ENCODE measurements around the gene SLC38A2. TPM values are rescaled to one million over a fixed set of nuclear protein-coding genes. Genes with fewer than 3 reads are reported as not detected.
A peak's percentile ranks its signal among the peaks of the same experiment; 100 is the strongest.

The SLC38A2 gene
- total RNA-seq, 1 donor from 2014 or later: 262 TPM

GRCh38 chr12:46374310-46374709, 1.7 kb upstream of the SLC38A2 start:
- DNase-seq: no peak
- H3K27me3 Mint-ChIP-seq (ENCODE audit: unreplicated experiment): peaks cover 15% of the 10 kb centered on the region
- H3K9me3 Mint-ChIP-seq (ENCODE audit: unreplicated experiment): peaks cover 19% of the 10 kb centered on the region
- H3K4me1 Mint-ChIP-seq (ENCODE audit: low read depth, unreplicated experiment): peaks cover 13% of the 10 kb centered on the region
- peak overlapping the region; percentile 96 for H3K27ac Mint-ChIP-seq (ENCODE audit: unreplicated experiment)
- no peak for TF ChIP-seq CTCF (IDR thresholded peaks at IDR 0.05; ENCODE audit: partially characterized antibody, unreplicated experiment)
- peaks cover 5% of the 10 kb centered on the region for H3K36me3 Mint-ChIP-seq (ENCODE audit: unreplicated experiment)
- H3K4me3 Mint-ChIP-seq (ENCODE audit: unreplicated experiment): peak overlapping the region; percentile 96

DNA sequence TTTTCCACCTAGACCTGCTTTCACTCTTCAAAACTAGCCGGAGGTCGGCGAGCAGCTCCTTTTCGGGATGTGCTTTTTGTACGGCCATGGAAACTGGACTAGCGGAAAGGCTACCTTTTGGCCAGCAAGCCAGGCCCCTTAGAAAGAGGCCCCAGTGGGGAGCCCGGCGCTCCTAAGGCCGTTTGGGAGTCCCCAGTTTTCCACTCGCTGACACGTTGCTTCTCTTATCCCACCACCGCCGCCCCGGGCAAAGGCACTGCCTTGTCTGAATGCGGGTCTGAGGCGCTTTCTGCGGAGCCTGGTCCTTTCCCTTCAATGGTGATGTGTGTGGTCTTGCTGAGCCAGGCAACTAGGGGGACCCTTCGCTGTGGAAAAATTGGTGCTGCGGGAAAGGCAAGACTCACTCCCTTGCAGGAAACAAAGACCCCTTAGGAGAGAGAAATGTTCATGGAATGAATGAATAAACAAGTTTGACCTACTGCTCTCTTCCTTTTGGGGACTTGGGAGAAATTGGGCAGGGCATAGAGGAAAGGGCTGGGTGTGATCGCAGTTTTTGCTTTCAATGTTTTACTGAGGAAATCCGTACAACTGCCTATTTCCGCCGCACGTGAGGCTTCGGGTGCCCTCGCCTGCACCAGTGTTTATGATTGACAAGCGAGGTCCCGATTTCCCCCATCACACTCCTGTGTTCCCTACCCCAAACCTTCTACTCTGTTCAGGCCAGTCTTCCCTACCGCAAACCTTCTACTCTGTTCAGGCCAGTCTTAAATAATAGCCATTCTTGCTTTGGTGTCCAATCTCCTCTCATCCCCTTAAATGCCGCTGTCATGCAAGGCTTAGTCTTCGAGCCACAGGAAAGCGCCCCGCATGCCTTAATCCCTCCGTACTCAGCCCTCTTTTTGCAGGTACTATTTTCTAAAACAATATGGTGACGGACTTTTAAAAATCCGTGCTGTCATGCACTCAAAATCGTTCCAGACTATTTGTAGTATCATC, 1.0 kb upstream of the SLC38A2 start:
- Mint-ChIP-seq H3K27me3 (ENCODE audit: unreplicated experiment) (peaks cover 15% of the 10 kb centered on the region), H3K36me3 (ENCODE audit: unreplicated experiment) (peaks cover 5% of the 10 kb centered on the region), H3K4me3 (ENCODE audit: unreplicated experiment) (peak overlapping the region; percentile 96), H3K4me1 (ENCODE audit: low read depth, unreplicated experiment) (peaks cover 13% of the 10 kb centered on the region), H3K27ac (ENCODE audit: unreplicated experiment) (peak overlapping the region; percentile 96), H3K9me3 (ENCODE audit: unreplicated experiment) (peaks cover 19% of the 10 kb centered on the region)
- DNase-seq: peak; percentile 75
- TF ChIP-seq CTCF (IDR thresholded peaks at IDR 0.05; ENCODE audit: partially characterized antibody, unreplicated experiment): no peak

DNA sequence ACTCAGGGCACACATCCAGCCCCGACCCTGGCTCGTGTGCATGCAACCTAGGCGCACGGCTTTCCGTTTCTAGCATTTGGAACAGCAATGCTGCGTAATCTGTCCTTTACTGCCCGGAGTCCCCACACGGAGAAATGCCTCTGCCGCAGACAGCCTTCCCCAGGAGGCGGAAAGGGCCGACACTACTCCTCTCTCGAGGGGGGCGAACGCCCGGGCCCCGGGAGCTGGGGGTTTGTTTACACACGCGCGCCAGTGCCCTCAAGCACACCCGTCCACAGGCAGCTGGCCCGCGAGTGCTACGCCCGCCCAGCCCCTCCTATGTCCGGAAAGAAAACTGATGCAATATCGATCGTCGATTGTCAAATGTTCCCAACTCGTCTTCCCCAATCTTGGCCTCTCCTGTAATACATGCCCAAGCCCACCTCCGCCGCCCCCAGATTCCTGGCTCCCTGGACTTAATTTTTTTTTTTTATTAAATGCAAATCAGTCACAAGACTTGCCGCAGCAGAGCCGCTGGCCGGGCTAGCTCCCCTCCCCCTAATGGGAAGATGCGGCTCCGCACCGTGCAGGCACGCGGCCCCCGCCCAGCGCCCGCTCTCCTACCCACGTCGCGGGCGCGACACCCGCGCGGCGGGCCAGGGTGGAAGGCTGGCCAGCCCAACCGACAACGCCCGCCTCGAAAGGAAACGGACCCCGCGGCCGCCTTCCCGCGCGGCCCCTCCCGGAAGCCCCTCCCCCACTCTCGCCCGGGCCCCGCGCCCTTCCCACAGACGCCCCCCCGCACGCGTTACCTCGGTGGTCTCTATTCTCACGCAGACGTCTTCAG, 642 bp downstream of the SLC38A2 start:
- Mint-ChIP-seq H3K36me3 (ENCODE audit: unreplicated experiment) (peaks cover 5% of the 10 kb centered on the region), H3K4me3 (ENCODE audit: unreplicated experiment) (peak overlapping the region; percentile 97), H3K27me3 (ENCODE audit: unreplicated experiment) (peaks cover 15% of the 10 kb centered on the region), H3K4me1 (ENCODE audit: low read depth, unreplicated experiment) (peaks cover 20% of the 10 kb centered on the region), H3K9me3 (ENCODE audit: unreplicated experiment) (peaks cover 19% of the 10 kb centered on the region), H3K27ac (ENCODE audit: unreplicated experiment) (peak overlapping the region; percentile 99)
- peak; percentile 68 for DNase-seq
- no peak for TF ChIP-seq CTCF (IDR thresholded peaks at IDR 0.05; ENCODE audit: partially characterized antibody, unreplicated experiment)

GRCh38 chr12:46370792-46371717, 1.5 kb downstream of the SLC38A2 start:
- Mint-ChIP-seq H3K27me3 (ENCODE audit: unreplicated experiment) (peaks cover 15% of the 10 kb centered on the region), H3K27ac (ENCODE audit: unreplicated experiment) (peak overlapping the region; percentile 99), H3K4me3 (ENCODE audit: unreplicated experiment) (peak overlapping the region; percentile 95), H3K4me1 (ENCODE audit: low read depth, unreplicated experiment) (peaks cover 20% of the 10 kb centered on the region), H3K9me3 (ENCODE audit: unreplicated experiment) (peaks cover 19% of the 10 kb centered on the region), H3K36me3 (ENCODE audit: unreplicated experiment) (peaks cover 5% of the 10 kb centered on the region)
- peak; percentile 96 for DNase-seq
- no peak for TF ChIP-seq CTCF (IDR thresholded peaks at IDR 0.05; ENCODE audit: partially characterized antibody, unreplicated experiment)
